Glomerular visceral epithelial cell (primary cell): Measurements from ENCODE around the gene EPM2A.
A peak's percentile ranks its signal among the peaks of the same experiment; 100 is the strongest.

ENCODE experiments used
- DNase-seq: peaks from one replicate; pipeline ENCODE4 v3.0.0-alpha.2; 2016; ENCODE audit errors: extremely low spot score

EPM2A gene

GRCh38 chr6:145681965-145682364 lies 53.4 kb downstream of the EPM2A start:
- DNase-seq, result no peak

DNA sequence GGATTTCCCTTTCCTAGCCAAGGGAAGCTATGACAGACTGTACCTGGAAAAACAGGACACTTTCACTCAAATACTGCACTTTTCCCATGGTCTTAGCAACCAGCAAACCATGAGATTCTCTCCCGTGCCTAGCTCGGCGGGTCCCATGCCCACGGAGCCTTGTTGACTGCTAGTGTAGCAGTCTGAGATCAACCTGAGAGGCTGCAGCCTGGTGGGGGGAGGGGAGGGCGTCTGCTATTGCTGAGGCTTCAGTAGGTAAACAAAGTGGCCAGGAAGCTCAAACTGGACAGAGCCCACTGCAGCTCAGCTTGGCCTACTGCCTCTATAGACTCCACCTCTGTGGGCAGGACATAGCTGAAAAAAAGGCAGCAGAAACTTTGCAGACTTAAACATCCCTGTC lies 61.8 kb downstream of the EPM2A start:
- no peak for DNase-seq

- no peak for DNase-seq
These were observed 65.0 kb downstream of the EPM2A start for GRCh38 chr6:145670311-145670710.

GRCh38 chr6:145669627-145670034 lies 65.7 kb downstream of the EPM2A start:
- peak; percentile 66 for DNase-seq

GRCh38 chr6:145668844-145669243 lies 66.5 kb downstream of the EPM2A start:
- DNase-seq, result no peak

DNA sequence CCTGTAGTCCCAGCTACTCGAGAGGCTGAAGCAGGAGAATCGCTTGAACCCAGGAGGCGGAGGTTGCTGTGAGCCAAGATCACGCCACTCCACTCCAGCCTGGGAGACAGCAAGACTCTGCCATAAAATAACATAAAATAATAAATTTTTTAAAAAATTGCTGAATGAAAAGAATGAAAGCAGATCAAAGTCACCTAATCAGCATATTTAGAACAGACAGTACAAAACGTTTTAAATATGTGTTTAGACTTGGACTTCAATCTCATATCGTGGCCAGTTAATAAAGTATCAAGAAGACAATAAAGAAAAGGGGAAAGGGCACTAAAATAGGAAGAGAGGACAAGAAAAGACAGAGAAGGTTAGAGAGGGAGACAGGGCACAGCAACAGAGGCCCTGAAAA lies 74.6 kb downstream of the EPM2A start:
- DNase-seq, result no peak

DNA sequence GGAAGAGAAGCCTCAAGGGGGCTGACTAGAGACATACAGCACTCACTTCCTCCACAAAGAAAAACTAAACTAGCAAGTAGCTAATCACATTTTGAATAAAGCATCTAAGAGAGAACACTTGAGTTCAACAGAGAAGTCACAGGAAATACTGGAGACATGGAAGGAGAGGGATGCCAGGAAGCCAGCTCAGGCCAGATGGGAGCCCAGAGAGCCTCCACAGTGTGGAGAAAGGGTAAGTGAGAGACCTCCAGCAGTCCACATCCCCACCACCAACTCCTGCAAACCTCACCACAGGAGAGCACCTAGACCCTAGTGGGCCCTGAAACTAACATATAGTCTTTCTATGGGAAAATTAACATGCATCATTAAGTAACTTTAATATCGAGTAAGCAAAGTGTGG lies 79.2 kb downstream of the EPM2A start:
- DNase-seq, result no peak

DNA sequence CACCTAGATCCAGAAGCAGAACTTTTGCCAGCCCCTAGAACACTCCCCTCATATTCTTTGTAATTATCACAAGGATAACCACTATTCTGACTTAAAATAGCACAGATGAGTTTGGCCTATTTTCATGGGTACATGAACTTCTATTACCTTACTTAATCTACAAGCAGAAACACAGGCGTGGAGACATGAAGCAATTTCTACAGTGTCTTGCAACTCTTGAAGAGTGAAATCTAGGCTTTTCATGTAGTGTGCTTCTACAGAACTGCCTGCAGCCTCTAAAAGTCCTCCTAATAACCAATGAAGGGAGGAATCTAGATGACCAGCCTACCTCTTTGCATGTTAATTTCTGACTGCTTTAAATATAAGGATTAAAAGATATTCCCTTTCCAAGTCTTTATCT lies 82.7 kb downstream of the EPM2A start:
- no peak for DNase-seq

DNA sequence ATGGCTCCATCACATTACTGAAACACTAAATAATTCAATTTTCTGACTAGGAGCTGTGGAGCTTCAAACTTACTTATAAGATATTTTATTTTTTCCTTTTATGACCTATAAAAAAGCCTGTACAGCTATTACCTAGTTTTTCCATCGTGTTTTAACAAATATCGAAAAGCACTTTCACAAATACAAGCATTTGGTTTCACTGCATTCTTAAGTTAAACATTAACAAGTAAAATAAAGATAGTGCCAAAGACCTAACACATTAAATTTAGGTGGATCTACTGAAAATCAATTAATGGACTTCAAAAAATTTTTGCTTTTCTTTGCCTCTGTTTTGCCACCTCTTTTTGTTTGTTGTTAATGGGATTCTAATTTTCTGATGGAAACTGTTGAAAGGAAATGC lies 83.3 kb downstream of the EPM2A start:
- no peak for DNase-seq

GRCh38 chr6:145648149-145648548 lies 87.2 kb downstream of the EPM2A start:
- DNase-seq, result no peak

DNA sequence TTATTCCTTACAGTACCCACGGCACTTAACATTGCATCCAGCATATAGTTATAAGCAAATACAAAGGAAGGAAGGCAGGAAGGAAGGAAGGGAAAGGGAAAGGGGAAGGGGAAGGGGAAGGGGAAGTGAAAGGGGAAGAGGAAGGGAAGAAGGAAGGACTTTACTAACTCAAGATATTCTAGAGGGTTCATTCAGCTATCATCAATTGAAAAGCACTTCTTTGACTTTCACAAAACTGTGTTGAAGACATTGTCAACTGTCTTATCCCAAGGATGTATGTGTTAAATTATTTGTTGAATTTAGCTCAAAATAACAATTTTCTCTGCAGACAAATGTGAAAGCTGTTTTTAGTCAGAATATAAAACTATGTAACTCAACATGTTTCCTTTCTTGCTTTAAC lies 87.7 kb downstream of the EPM2A start:
- DNase-seq, result no peak

DNA sequence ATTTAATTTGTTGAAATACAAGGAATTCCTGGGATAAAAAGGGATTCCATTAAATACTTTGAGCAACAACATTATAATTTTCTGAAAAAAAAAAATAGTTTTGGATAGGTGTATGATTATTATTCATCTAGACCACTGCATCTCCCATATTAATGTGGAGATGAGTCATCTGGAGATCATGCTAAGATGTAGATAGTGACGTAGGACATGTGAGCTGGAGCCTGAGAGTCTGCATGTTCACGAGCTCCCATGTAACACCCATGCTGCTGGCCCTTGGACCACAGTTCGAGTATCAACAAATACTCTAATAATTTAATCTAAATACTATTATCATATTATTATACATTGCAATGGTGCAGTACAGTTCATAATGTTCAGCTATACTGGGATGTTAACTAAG lies 91.6 kb downstream of the EPM2A start:
- DNase-seq, result no peak

DNA sequence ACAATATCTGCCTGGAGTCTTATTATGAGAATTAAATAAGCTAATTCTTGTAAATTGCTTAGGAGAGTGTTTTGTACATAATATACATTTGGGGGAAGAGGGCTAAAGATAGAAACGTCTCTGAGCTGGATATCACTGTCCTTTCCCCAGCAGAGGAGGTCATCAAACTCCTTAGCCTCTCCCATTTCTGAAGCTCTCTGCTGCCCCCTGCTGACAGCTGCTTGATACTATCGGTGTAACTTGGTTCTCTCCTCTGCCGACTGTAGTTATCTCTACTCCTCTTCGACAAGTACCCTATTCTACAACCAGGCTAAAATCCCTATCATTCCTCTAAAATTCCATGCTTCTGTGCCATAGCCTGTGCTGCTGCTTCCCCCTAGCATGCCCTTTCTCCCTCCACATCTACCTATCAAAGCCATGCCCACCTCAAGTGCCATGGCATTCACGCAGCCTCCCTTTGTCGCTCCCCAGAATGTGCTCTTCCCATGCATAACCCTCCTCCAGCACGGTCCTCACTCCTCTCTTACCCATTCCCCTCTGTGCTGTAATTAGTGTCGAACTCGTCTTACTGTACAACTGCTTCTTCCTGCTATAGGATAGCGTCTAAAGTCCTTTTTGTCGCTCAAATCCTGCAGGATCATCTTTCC lies 101.2 kb downstream of the EPM2A start:
- DNase-seq, result peak; percentile 72

- no peak for DNase-seq
These were observed 102.3 kb downstream of the EPM2A start for GRCh38 chr6:145632971-145633370.

DNA sequence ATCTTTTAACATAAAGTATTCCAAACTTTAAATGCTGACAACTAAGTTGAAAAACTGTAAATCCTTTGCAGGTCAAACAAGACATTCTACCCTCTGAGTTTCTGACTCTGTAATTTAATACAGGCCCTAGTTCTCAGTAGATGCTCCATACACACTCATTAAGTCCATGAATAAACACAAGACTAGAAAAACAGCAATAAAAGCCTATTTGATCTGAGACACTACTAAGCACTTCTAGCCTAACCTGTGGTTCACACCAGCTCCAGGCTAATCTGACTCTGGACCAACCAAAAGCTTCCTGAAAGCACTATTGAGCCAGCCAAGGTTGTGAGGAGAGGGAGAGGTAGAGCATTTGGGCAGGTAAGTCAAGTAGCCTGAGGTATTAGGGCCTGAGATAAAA lies 103.9 kb downstream of the EPM2A start:
- no peak for DNase-seq

- DNase-seq, result no peak
These were observed 104.7 kb downstream of the EPM2A start for GRCh38 chr6:145630598-145630997.

GRCh38 chr6:145629478-145629877 lies 105.8 kb downstream of the EPM2A start:
- no peak for DNase-seq

DNA sequence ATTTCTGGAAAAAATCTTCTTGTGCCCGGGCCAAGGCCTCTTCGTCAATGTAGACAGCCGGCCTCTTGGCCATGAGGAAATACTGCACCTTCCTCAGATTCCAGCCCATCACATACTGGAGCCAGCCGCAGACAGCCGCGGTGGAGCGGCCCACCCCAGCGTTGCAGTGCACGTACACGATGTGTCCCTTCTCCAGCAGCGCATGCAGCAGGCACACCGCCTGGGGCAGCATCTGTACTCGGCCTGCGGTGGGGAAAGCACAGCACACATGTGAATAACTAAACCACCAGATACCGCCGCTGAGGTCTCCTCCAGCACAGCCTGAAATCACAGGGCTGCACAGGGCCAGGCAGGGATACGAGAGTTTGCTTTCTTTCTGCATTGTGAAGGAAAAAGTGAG lies 107.9 kb downstream of the EPM2A start:
- DNase-seq, result no peak

GRCh38 chr6:145626857-145627256 lies 108.5 kb downstream of the EPM2A start:
- DNase-seq, result no peak

DNA sequence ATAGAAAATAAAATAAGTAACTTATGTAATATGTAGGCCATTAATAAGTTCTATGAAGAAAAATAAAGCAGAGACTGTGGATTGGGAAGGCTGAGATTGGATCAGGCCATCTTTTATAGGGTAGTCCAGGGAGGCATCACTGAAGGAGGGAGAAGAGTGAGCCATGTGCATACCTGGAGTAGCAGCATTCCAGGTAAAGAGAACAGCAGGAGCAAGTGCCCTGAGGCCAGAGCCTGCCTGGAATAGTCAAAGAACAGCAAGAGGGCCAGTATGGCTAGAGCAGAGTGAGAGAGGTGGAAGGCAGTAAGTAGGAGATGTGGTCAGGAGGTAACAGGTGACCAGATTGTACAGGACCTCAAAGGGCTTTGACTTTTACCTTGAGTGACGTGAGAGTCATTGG lies 112.1 kb downstream of the EPM2A start:
- no peak for DNase-seq

GRCh38 chr6:145621776-145622175 lies 113.5 kb downstream of the EPM2A start:
- no peak for DNase-seq

GRCh38 chr6:145620088-145620487 lies 115.2 kb downstream of the EPM2A start:
- no peak for DNase-seq

GRCh38 chr6:145609521-145609920 lies 125.8 kb downstream of the EPM2A start:
- DNase-seq, result no peak

- no peak for DNase-seq
These were observed 126.5 kb downstream of the EPM2A start for GRCh38 chr6:145608850-145609249.
